NCI-H2196 treated with DMSO at 0.1 percent for 48 hours (cell line): Measurements from ENCODE around the gene SUDS3.
"Not testable (repeated sequence)": the region's sequence is repeated elsewhere in the genome, so short reads cannot be mapped to it uniquely, and the experiment has no call there.

Source experiments
- DNase-seq: peaks from one replicate; lab custom pipeline; 2025; ENCODE audit not compliant: unreplicated experiment; lab: John Stamatoyannopoulos, UW

The SUDS3 gene

GRCh38 chr12:118391836-118392235 is 15.5 kb downstream of the SUDS3 start:
- DNase-seq, result no peak

- no peak for DNase-seq
These were observed 21.5 kb downstream of the SUDS3 start for GRCh38 chr12:118397708-118398440.

GRCh38 chr12:118398524-118398923 is 22.2 kb downstream of the SUDS3 start:
- no peak for DNase-seq

- no peak for DNase-seq
These were observed 22.6 kb downstream of the SUDS3 start for GRCh38 chr12:118398940-118399339.

GRCh38 chr12:118402251-118402650 is 25.9 kb downstream of the SUDS3 start:
- no peak for DNase-seq

- peak; percentile 34 for DNase-seq
These were observed 28.6 kb downstream of the SUDS3 start for GRCh38 chr12:118404876-118405521.

GRCh38 chr12:118408241-118408640 is 31.9 kb downstream of the SUDS3 start:
- not testable (repeated sequence) for DNase-seq

- DNase-seq, result no peak
These were observed 33.5 kb downstream of the SUDS3 start for GRCh38 chr12:118409834-118410233.

GRCh38 chr12:118417942-118418341 is 41.6 kb downstream of the SUDS3 start:
- no peak for DNase-seq

- DNase-seq, result no peak
These were observed 42.2 kb downstream of the SUDS3 start for GRCh38 chr12:118418385-118419057.

- DNase-seq, result no peak
These were observed 44.3 kb downstream of the SUDS3 start for GRCh38 chr12:118420673-118421072.

- DNase-seq, result no peak
These were observed 48.5 kb downstream of the SUDS3 start for GRCh38 chr12:118424884-118425283.

GRCh38 chr12:118425364-118425763 is 49.0 kb downstream of the SUDS3 start:
- DNase-seq, result no peak

GRCh38 chr12:118427819-118428218 is 51.5 kb downstream of the SUDS3 start:
- no peak for DNase-seq

GRCh38 chr12:118428643-118429042 is 52.3 kb downstream of the SUDS3 start:
- no peak for DNase-seq

GRCh38 chr12:118429688-118430383 is 53.5 kb downstream of the SUDS3 start:
- no peak for DNase-seq

GRCh38 chr12:118430516-118430915 is 54.2 kb downstream of the SUDS3 start:
- no peak for DNase-seq

- no peak for DNase-seq
These were observed 56.6 kb downstream of the SUDS3 start for GRCh38 chr12:118432812-118433545.

- no peak for DNase-seq
These were observed 59.8 kb downstream of the SUDS3 start for GRCh38 chr12:118436002-118436730.

- no peak for DNase-seq
These were observed 60.6 kb downstream of the SUDS3 start for GRCh38 chr12:118436986-118437385.
